ENCODE results near the gene ZNF599. TPM values are rescaled to one million over a fixed set of nuclear protein-coding genes. Genes with fewer than 3 reads are reported as not detected.

The ZNF599 gene
- total RNA-seq, 1 experiment from 2014 or later, result 2.2 TPM

DNA sequence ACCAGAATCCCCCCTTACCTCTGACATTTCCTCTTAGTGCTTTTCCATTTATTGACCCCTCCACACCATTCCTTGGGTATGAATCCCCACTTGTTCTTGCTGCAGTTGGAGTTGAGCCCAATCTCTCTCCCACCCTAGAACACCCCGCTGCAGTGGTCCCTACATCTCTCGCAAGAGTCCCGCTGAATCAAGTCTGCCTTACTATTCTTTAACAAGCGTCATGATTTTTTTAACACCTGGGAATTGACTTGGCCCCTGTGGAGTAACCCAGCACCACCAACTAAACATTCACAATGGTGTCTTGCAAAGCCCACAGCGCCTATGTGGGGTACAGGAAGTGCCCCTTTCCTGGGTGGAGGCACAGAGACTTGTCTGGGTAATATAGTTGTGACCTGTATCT lies 13.2 kb upstream of the ZNF599 start (continued):
- TF ChIP-seq CTCF (IDR thresholded peaks at IDR 0.05 in 2 of 3, conservative IDR thresholded peaks at IDR 0.05 in 1 of 3; ENCODE audit: borderline replicate concordance in 1 of 3, insufficient read depth in 1 of 3, low read depth in 2 of 3, low read length in 2 of 3) (no peak), CEBPB (IDR thresholded peaks at IDR 0.05; ENCODE audit: low read depth) (no peak), EGR1 (IDR thresholded peaks at IDR 0.05; ENCODE audit: low read depth) (no peak)

DNA sequence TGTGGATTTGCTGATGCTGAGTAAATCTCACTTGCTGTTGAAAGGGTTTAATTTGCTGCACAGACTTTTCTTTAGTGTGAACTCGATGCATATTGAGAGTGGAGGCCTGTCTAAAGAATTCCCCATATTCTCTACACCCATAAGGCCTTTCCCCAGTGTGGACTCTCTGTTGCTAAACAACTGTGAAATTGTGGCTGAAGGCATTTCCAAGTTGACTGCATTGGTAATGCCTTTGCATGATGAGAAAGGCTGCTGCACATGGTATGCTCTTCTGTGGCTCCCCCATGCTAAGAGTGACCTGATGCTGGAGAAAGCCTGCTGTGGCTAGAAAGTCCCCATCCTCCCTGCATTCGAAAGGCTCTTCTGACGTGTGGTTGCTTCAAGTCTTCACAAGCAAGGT lies 6.6 kb upstream of the ZNF599 start:
- no peaks in the 10 kb centered on the region for H3K79me2 ChIP-seq (ENCODE audit: insufficient read depth, low read length)
- H3K27ac ChIP-seq (ENCODE audit: low read depth, low read length), result no peak overlapping the region
- H3K36me3 ChIP-seq (ENCODE audit: control insufficient read depth in 1 of 2, insufficient read depth in 2 of 2, low read length in 2 of 2), result no peaks in the 10 kb centered on the region
- no peak for DNase-seq (ENCODE audit: low read depth, low spot score)
- H3K9me2 ChIP-seq (ENCODE audit: insufficient read depth), result no peaks in the 10 kb centered on the region
- intact Hi-C loops (cut with micrococcal nuclease), result no loop called here
- H3K9ac ChIP-seq (ENCODE audit: low read length), result no peak overlapping the region
- no peak overlapping the region for H3K4me3 ChIP-seq (replicated peaks in 1 of 2; ENCODE audit: low read depth in 1 of 2, low read length in 2 of 2)
- peaks cover 4 to 13% of the 10 kb centered on the region in 2 experiments; a peak in 2 of 4 replicates for H3K9me3 ChIP-seq (ENCODE audit: control insufficient read depth in 1 of 2, insufficient read depth in 1 of 2, low read depth in 1 of 2, low read length in 2 of 2)
- RAD21 ChIA-PET (ENCODE audit: low non-redundant PET in 1 of 2, low total read pairs in 2 of 2, uncharacterized antibody in 2 of 2, unreplicated experiment in 2 of 2), result no interaction called here
- no peak for ATAC-seq
- POLR2A ChIA-PET, result no interaction called here
- no peak overlapping the region for H2AFZ ChIP-seq (ENCODE audit: low read depth, low read length, poor library complexity, severe bottlenecking)
- no peaks in the 10 kb centered on the region for H4K20me1 ChIP-seq (ENCODE audit: insufficient read depth)
- no peaks in the 10 kb centered on the region for H3K27me3 ChIP-seq (ENCODE audit: insufficient read depth, low read length)
- H3K4me1 ChIP-seq (ENCODE audit: control insufficient read depth in 1 of 2, insufficient read depth in 2 of 2, low read length in 2 of 2), result no peaks in the 10 kb centered on the region
- no TSS peak for BruUV-seq (replicated peaks)
- no peak for TF ChIP-seq EZH2 (IDR thresholded peaks at IDR 0.05)
- TF ChIP-seq, protein P1, sequence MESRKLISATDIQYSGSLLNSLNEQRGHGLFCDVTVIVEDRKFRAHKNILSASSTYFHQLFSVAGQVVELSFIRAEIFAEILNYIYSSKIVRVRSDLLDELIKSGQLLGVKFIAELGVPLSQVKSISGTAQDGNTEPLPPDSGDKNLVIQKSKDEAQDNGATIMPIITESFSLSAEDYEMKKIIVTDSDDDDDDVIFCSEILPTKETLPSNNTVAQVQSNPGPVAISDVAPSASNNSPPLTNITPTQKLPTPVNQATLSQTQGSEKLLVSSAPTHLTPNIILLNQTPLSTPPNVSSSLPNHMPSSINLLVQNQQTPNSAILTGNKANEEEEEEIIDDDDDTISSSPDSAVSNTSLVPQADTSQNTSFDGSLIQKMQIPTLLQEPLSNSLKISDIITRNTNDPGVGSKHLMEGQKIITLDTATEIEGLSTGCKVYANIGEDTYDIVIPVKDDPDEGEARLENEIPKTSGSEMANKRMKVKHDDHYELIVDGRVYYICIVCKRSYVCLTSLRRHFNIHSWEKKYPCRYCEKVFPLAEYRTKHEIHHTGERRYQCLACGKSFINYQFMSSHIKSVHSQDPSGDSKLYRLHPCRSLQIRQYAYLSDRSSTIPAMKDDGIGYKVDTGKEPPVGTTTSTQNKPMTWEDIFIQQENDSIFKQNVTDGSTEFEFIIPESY (IDR thresholded peaks at IDR 0.05; ENCODE audit: extremely low read depth, insufficient replicate concordance, low read length), result no peak
- no peak for TF ChIP-seq TCF7L2 (IDR thresholded peaks at IDR 0.05; ENCODE audit: borderline replicate concordance, extremely low read depth, insufficient read depth, insufficient read length)
- TF ChIP-seq CTCF (IDR thresholded peaks at IDR 0.05 in 2 of 3, conservative IDR thresholded peaks at IDR 0.05 in 1 of 3; ENCODE audit: borderline replicate concordance in 1 of 3, insufficient read depth in 1 of 3, low read depth in 2 of 3, low read length in 2 of 3), result no peak
- TF ChIP-seq ZNF274 (IDR thresholded peaks at IDR 0.05; ENCODE audit: low read depth, low read length), result no peak
- no peak for TF ChIP-seq SIN3A (IDR thresholded peaks at IDR 0.05; ENCODE audit: low read depth)
- no peak for TF ChIP-seq FOSL1 (IDR thresholded peaks at IDR 0.05; ENCODE audit: low read depth)
- TF ChIP-seq POLR2A (IDR thresholded peaks at IDR 0.05; ENCODE audit: borderline replicate concordance, extremely low read depth, insufficient read depth, insufficient read length), result no peak
- TF ChIP-seq POLR2AphosphoS5 (IDR thresholded peaks at IDR 0.05; ENCODE audit: low read depth, low read length), result no peak
- no peak overlapping the region for H3K4me2 ChIP-seq (ENCODE audit: low read length)
- CTCF ChIA-PET, result no interaction called here
